Urinary bladder (tissue), 4 donors: Measurements from ENCODE around the gene TLK2. TPM values are rescaled to one million over a fixed set of nuclear protein-coding genes. Genes with fewer than 3 reads are reported as not detected.

ENCODE experiments used
- DNase-seq: peaks from one replicate; pipeline ENCODE4 v3.0.0-alpha.2; 2015; ENCODE audit errors: extremely low spot score
- H3K27ac ChIP-seq: one replicate; pipeline ENCODE4 v1.5.1; 2013; ENCODE audit warnings: low read depth, mild to moderate bottlenecking, moderate library complexity
- H3K36me3 ChIP-seq: one replicate; pipeline ENCODE4 v1.6.1; 2013; ENCODE audit warnings: mild to moderate bottlenecking, moderate library complexity; ENCODE audit not compliant: insufficient read depth
- H3K4me1 ChIP-seq: one replicate; pipeline ENCODE4 v1.6.1; 2013; ENCODE audit warnings: mild to moderate bottlenecking, moderate library complexity; ENCODE audit not compliant: insufficient read depth
- H3K4me3 ChIP-seq: one replicate; pipeline ENCODE4 v1.5.1; 2013; ENCODE audit warnings: low read depth, low read length
- WGBS: extraction: QIAGEN DNeasy Blood & Tissue Kit; methylation state at CpG from one replicate; pipeline ENCODE4 v1.1.7; 2013; 5-methylcytosine and 5-hydroxymethylcytosine counted together
- polyA plus RNA-seq: library from polyadenylated mRNA; stranded (reverse); fragments of 200-250 nt; gene quantifications from one replicate; pipeline ENCODE4 v1.2.3, GENCODE V29; 2013
- total RNA-seq: library from RNA; depleted of rRNA; stranded (reverse); fragments of >200 nt; gene quantifications from one replicate; pipeline ENCODE4 v1.2.3, GENCODE V29; 2014
- donor health status: healthy with polysubstance abuse.
- donor health status: healthy.

TLK2 gene
- total and polyA plus RNA-seq, 2 donors: 20.1 to 87.3 TPM

DNA sequence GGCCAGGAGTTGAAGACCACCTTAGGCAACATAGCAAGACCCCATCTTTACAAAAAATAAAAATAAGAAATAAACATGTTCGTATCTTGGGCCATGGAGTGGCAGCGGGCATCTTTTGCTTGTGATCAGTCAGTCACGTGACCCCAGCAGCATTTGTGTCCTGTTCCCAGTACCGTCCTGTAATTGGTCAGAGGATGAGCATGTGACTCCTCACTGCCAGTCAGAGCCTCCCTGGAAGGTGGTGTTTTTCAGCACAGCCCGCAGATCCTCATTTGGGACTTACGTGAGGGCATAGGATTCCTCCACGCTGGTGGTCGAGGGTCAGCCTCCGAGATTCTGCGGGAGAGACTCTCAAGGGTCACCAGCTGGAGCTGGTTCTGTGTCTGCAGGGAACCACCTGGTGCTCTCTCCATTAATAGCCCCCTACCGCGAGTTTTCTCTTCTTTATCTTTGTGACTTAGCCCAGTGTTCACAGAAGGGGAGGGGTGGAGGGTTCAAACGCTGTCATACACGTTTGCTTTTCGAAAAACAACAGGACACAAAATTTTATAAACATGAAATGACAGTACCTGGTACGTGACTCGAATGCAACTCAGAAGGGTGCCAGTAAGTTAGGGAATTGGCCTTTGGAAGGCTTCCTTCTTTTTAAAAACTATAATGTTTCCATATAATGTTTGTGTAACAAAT lies 166.0 kb downstream of the TLK2 start:
- H3K27ac ChIP-seq: no peak overlapping the region
- H3K4me1 ChIP-seq: no peaks in the 10 kb centered on the region
- DNase-seq: no peak
- WGBS: 64% methylated on average over 17 of the region's 17 CpGs
- H3K36me3 ChIP-seq: no peaks in the 10 kb centered on the region
- no peak overlapping the region for H3K4me3 ChIP-seq

DNA sequence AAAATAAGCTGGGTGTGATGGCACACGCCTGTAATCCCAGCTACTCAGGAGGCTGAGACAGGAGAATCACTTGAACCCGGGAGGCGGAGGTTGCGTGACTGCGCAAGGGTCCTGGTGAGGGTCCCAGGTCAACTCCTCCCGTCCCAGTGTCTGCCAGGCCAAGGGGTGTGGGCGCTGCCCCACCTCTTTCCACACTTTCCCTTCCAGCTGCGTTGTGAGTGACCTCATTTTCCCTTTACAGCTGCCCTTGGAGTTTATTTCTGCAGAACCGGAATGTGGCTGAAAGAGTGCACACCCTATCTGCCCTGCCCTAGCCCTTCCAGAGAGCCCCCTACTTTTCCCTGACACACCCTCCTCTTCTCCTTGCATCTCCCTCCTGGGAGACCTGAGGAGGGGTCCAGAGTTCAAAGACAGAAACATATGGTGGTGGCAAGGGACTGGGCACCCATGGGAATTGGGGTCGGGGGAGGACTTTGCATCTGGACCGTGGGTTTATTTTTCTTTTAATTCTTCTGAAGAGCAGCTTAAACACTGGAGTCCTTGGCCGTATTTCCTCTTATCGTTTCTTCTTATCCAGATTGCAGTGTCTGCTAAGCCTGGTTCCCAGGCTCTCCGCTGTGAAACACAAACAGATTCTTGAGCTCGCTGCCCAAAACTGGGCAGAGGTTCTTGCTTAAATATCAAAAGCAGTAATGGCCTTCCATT lies 169.8 kb downstream of the TLK2 start:
- 34% methylated on average over 15 of the region's 15 CpGs for WGBS
- H3K27ac ChIP-seq: peak overlapping the region; percentile 44
- no peaks in the 10 kb centered on the region for H3K36me3 ChIP-seq
- no peaks in the 10 kb centered on the region for H3K4me1 ChIP-seq
- no peak overlapping the region for H3K4me3 ChIP-seq
- DNase-seq: no peak

DNA sequence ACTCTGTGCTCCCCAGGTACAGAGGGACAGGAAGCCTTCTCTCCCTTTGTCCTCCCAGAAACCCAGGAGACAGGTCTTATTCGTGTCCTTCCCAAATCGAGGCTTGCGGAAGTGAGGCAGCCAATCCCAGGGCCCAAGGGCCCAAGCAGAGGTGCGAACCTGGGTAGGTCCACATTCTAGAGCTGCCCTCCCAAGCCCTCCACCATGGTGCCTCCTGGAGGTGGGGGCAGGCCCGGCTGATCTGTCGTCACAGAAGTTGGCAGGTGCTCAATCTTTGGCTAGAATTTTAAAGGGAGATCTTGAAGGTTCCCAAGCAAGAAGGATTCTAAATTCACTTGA lies 170.3 kb downstream of the TLK2 start:
- Histone ChIP-seq H3K4me1 (no peaks in the 10 kb centered on the region), H3K4me3 (no peak overlapping the region), H3K36me3 (no peaks in the 10 kb centered on the region), H3K27ac (peak overlapping the region; percentile 44)
- 56% methylated on average over 6 of the region's 6 CpGs for WGBS
- no peak for DNase-seq

DNA sequence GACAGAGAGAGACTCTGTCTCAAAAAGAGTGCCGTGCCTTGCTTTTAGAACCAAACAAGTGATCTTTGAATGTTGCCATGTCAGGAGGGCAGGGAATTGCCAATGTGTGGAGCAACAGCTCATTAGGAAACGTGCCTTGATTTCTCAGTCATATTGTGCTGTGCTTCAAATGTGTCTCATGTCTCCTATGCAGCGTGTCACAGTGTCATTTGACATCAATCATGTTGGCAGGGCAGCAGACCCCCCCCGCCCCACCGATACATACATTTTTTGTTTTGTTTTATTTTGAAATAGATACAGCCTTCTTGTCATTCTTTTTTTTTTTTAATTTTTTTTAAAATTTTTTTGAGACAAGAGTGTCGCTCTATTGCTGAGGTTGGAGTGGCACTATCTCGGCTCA lies 170.9 kb downstream of the TLK2 start:
- Histone ChIP-seq H3K4me3 (no peak overlapping the region), H3K36me3 (no peaks in the 10 kb centered on the region), H3K27ac (no peak overlapping the region), H3K4me1 (no peaks in the 10 kb centered on the region)
- no peak for DNase-seq
- WGBS: 96% methylated on average over 7 of the region's 7 CpGs

DNA sequence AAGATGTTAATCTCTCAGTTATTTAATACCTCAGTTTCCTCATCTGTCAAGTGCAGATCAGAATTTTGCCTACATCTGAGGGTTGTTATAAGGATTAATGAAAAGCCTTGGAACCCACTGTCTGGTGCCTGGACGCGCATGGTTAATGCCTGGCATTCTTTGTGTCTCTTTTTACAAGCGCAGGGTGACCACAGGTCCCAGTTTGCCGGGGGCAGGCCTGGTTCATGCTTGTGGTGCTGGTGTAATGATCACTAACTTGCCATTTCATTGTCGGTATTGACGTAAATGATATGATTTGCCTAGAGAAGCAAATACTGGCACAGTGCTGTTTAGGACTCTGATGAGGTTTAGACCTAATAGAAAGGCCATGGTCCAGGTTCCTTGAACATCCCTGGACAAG lies 172.0 kb downstream of the TLK2 start:
- no peak for DNase-seq
- WGBS: 91% methylated on average over 6 of the region's 6 CpGs

DNA sequence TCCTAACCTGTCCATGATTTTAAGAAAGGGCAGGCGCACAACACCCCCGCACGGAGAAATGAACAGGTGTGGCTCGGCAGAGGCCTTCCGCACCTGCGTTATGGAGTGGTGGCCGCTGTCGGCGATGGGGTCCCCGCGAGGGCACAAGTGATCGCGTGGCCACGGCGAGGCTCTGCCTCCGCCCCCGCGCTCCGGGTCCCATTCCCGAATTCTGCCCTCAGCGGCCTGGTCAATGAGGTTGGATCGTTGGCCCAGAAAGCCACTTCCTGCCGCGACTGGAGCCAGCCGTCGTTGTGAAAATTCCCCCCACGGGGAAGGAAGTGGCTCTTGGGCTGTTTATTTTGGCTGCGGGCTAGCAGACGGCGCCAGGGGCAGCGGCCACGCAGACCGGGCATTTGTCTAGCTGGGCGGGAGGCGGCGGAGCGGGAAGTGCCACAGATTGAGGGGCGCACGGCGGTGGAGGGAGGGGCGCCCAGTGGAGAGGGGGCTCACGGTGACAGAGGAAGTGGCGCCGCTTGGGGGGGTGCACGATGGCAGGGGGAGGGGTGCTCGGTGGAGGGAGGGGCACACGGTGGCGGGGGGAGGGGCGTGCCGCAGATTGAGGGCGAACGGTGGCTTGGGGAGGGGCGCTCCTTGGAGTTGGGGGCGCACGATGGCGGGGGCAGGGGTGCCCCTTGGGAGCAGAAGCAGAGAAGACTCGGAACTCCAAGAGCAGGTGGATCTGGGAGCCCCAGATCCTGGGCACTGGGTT lies 173.8 kb downstream of the TLK2 start:
- no peak for DNase-seq
- Histone ChIP-seq H3K4me3 (peak overlapping the region; percentile 48), H3K4me1 (no peaks in the 10 kb centered on the region), H3K36me3 (no peaks in the 10 kb centered on the region), H3K27ac (peak overlapping the region; percentile 79)
- 11% methylated on average over 57 of the region's 57 CpGs for WGBS

More for the DNA sequence above, 172.0 kb downstream of the TLK2 start:
- Histone ChIP-seq H3K4me1 (no peaks in the 10 kb centered on the region), H3K4me3 (no peak overlapping the region), H3K36me3 (no peaks in the 10 kb centered on the region), H3K27ac (no peak overlapping the region)

DNA sequence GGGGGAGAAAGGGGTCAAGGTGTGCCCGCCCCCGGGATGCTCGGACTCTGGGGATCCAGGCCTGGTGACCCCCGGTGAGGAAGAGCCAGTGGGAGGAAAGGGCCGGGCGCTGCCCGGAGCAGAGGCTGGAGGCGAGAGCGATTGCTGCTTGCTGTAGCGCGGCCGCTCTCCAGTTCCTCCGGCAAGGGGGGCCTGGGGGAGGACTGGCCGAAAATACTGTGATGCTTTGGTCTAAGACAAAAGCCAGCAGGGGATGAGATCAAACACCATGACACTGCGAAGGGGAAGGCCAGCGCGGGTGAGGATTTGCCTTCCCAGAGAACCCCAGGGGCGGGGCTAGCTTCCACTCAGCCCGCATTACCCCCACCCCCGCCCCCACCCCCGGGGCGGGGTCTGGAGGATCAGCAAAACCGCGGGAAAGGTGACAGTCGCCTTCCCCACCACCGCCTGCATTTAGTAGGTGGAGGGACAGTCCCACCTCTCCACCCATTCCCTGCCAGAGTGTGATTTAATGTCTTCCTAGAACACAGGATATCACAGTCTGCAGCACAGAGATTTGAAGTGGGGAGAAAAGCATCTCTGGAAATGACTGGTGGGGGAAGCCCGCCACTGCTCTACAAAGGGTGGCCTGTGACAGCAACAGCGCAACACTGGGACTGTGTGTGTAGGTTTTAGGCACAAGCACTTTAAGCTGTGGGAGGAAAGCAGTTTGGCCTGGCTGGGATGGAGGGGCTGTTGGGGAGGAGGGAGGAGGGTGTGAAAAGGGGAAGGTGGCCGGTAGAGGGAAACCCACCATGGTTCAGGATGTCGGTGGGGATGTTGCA lies 174.6 kb downstream of the TLK2 start:
- Histone ChIP-seq H3K4me3 (peak overlapping the region; percentile 48), H3K4me1 (no peaks in the 10 kb centered on the region), H3K27ac (peak overlapping the region; percentile 33), H3K36me3 (no peaks in the 10 kb centered on the region)
- WGBS: 3% methylated on average over 30 of the region's 30 CpGs
- no peak for DNase-seq

DNA sequence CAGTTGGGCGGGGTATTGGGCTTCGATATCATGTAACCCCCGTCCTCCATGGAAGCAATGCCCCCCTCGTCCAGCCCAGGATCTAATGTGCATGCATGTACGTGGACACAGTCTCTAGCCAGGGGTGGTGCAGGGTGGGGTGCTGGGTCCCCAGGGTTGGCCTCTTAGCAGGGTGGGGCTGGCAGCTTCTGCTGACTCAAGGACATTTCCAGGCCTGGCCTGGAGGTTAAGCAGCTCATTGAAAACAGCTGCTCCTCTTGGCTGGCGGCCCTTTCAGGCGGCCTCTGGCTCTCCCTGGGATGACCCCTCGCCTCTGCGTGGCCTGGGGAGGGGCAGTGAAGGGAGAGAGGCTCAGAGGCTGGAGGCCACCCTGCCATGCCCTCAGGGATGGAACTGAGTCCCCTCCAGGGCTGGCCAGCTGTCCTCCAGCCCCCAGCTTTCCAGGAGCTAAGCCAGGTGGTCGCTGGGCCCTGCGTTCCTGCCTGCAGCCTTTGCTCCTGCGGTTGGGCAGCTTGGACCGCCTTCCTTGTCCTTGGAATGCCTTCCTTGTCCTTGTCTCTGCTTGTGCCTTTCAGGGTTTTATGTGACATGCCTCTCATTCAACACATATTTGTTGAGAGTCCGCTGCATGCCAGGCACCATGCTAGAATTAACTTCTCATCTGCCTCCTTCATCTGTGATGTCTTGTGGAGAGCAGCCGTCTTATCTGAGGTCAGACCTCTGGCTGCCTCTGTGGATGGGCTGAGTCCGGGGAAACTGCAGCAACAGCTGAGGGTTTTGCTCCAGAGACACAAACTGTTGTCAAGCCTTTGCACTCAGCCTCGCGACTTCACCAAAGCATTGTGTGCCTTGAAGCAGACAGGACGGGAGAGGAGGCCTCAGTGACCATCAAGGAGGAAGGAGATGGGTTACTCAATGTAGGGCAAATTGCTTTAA lies 175.5 kb downstream of the TLK2 start:
- no peaks in the 10 kb centered on the region for H3K4me1 ChIP-seq
- no peaks in the 10 kb centered on the region for H3K36me3 ChIP-seq
- no peak overlapping the region for H3K27ac ChIP-seq
- no peak for DNase-seq
- no peak overlapping the region for H3K4me3 ChIP-seq
- 25% methylated on average over 19 of the region's 19 CpGs for WGBS

DNA sequence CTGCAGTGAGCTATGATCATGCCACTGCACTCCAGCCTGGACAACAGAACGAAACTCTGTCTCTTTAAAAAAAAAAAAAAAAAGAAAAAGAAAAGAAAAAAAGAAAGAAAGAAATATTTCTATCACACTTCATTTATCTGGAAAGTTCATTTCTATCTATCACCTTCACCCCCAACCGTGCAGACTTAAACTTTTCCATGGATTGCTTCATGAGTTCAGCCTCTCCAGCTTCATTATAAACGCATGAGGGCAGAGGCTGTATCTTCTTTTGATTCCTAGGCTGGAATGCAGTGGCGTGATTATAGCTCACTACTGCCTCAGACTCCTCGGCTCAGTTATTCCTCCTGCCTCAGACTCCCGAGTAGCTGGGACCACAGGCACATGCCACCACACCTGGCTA lies 177.0 kb downstream of the TLK2 start:
- no peak for DNase-seq
- WGBS: 81% methylated on average over 6 of the region's 6 CpGs
- no peaks in the 10 kb centered on the region for H3K36me3 ChIP-seq
- H3K27ac ChIP-seq: no peak overlapping the region
- H3K4me1 ChIP-seq: no peaks in the 10 kb centered on the region
- H3K4me3 ChIP-seq: no peak overlapping the region

DNA sequence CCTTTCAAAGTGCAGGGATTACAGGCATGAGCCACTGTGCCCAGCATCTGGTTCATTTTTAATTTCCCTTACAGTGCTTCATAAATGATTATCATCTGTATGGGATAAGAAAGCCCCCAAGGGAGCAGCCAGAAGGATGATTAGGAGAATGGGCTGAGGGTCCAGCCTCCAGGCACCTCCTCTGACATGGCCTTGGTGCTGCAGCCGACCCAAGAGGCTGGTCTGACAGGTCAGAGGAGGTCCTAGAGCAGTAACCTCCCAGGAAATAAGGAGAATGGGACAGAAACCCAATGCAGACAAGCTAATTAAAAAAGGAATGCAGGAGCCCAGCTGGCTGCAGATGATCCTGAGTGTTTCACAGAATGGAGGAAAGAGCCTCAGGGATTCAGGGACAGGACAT lies 177.8 kb downstream of the TLK2 start:
- no peak for DNase-seq
- no peak overlapping the region for H3K4me3 ChIP-seq
- H3K36me3 ChIP-seq: no peaks in the 10 kb centered on the region
- H3K4me1 ChIP-seq: no peaks in the 10 kb centered on the region
- 74% methylated on average over 1 of the region's 1 CpG for WGBS
- no peak overlapping the region for H3K27ac ChIP-seq

DNA sequence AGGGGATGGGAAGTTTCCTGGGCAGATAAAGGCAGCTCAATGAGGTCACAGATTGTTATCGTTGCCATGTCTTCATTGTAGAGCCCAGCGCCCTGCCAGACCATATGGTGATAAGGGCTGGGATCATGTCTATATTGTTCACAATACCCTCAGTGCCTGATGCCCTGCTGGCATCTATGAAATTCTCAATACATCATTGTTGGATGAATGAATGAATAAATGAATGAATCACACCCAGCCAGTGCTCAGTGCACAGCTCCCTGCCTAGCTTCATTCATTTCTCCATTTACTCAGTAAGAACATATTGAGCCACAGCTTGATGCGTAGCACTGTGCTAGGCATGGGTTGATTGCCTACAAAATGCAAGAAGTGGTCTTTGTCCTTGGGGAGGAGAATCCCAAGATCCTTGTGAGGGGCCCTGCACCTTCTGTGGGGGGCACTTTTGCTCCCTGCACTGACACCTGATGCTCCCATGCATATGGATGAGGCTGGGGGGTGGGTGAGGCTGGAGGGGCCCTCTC lies 178.6 kb downstream of the TLK2 start:
- Histone ChIP-seq H3K4me3 (no peak overlapping the region), H3K4me1 (no peaks in the 10 kb centered on the region), H3K36me3 (no peaks in the 10 kb centered on the region), H3K27ac (no peak overlapping the region)
- no peak for DNase-seq
- WGBS: 89% methylated on average over 3 of the region's 3 CpGs

DNA sequence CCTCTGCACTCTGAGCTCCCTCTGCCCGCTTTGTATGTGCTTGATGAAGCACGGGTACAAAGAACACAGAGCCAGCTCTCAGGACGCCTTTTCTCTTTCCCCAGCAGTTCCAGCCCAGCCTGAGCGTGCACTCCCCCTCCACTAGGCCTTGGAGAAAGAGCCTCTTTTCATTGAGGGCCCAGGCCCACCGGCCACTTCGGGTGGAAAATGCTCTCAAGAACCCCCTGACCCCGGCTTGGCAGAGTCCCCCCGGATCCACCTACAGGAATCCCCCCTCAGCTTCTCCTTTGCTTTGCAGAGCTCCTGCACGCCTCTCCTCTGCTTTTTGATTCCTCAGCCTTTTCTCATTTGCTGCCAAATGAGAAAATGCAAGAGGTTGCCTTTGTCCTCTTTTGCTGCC lies 179.1 kb downstream of the TLK2 start:
- 90% methylated on average over 9 of the region's 9 CpGs for WGBS
- H3K4me1 ChIP-seq: no peaks in the 10 kb centered on the region
- no peak for DNase-seq
- H3K4me3 ChIP-seq: no peak overlapping the region
- no peaks in the 10 kb centered on the region for H3K36me3 ChIP-seq
- H3K27ac ChIP-seq: no peak overlapping the region
